HEK293 (cell line): ENCODE data around the gene MFSD2B.

Experiments
- CTCF ChIA-PET: fragments of 350-600 bp; formaldehyde crosslinking; extraction: SDS; loops from one replicate; lab custom pipeline; 2021; ENCODE audit warnings: antibody characterized with exemption; lab: Yijun Ruan, JAX
- POLR2A ChIA-PET: fragments of 300-600 bp; formaldehyde crosslinking; extraction: SDS; loops from one replicate; lab custom pipeline; 2020; ENCODE audit warnings: antibody characterized with exemption, inconsistent platforms; lab: Yijun Ruan, JAX
- H3K27ac ChIP-seq: fragments of 200-500 bp; sonication (Bioruptor generic); 2 replicates; pipeline ENCODE4 v1.5.1; 2014; ENCODE audit warnings: low read depth, low read length, control low read depth, inconsistent platforms; ENCODE audit errors: extremely low read depth
- H3K36me3 ChIP-seq, 2 experiments: fragments of 200-500 bp in 1 of 2; sonication (Bioruptor generic) in 1 of 2; 1 replicate in 1 of 2; 2 replicates in 1 of 2; pipeline ENCODE4 v1.5.1; 2014 to 2017; ENCODE audit warnings: inconsistent platforms in 2 of 2, low read length in 2 of 2; ENCODE audit not compliant: control insufficient read depth in 2 of 2, insufficient read depth in 1 of 2
- H3K4me1 ChIP-seq: fragments of 200-500 bp; sonication (Bioruptor generic); 2 replicates; pipeline ENCODE4 v1.5.1; 2014; ENCODE audit warnings: mild to moderate bottlenecking, low read length, inconsistent platforms; ENCODE audit not compliant: control insufficient read depth, insufficient read depth
- H3K4me3 ChIP-seq: 2 replicates; pipeline ENCODE4 v1.5.1; 2011; ENCODE audit warnings: low read depth, mild to moderate bottlenecking, control low read depth, low read length, moderate library complexity
- H3K9me3 ChIP-seq: fragments of 200-500 bp; sonication (Bioruptor generic); 2 replicates; pipeline ENCODE4 v1.5.1; 2014; ENCODE audit warnings: low read depth, low read length, inconsistent platforms; ENCODE audit not compliant: control insufficient read depth, insufficient read depth
- BCL6B ChIP-seq: fragments of 450-650 bp; formaldehyde crosslinking; IDR thresholded peaks from 2 replicates; pipeline ENCODE4 v1.5.1; 2017; ENCODE audit warnings: missing biosample characterization, missing genetic modification characterization
- GFI1B ChIP-seq: fragments of 450-650 bp; formaldehyde crosslinking; IDR thresholded peaks from 2 replicates; pipeline ENCODE4 v1.5.1; 2016; ENCODE audit warnings: missing biosample characterization, missing genetic modification characterization
- GLI2 ChIP-seq: fragments of 450-650 bp; formaldehyde crosslinking; IDR thresholded peaks from 2 replicates; pipeline ENCODE4; 2017; ENCODE audit warnings: missing biosample characterization, missing genetic modification characterization, low read depth, borderline replicate concordance
- HOXC10 ChIP-seq: sonication (generic); formaldehyde crosslinking; IDR thresholded peaks from 2 replicates; pipeline ENCODE4 v1.8.1; 2023; ENCODE audit warnings: mild to moderate bottlenecking, missing genetic modification reagents
- INSM2 ChIP-seq: fragments of 450-650 bp; formaldehyde crosslinking; IDR thresholded peaks from 2 replicates; pipeline ENCODE4 v1.5.1; 2016; ENCODE audit warnings: missing biosample characterization, missing genetic modification characterization
- KLF10 ChIP-seq: fragments of 450-650 bp; IDR thresholded peaks from 2 replicates; pipeline ENCODE4 v1.5.1; 2018; ENCODE audit warnings: missing biosample characterization, mild to moderate bottlenecking, missing genetic modification characterization
- SCRT1 ChIP-seq: fragments of 450-650 bp; formaldehyde crosslinking; IDR thresholded peaks from 2 replicates; pipeline ENCODE4 v1.5.1; 2016; ENCODE audit warnings: missing biosample characterization, missing genetic modification characterization, borderline replicate concordance
- SCRT2 ChIP-seq: fragments of 450-650 bp; formaldehyde crosslinking; IDR thresholded peaks from 2 replicates; pipeline ENCODE4 v1.5.1; 2016; ENCODE audit warnings: missing biosample characterization, missing genetic modification characterization
- ZFP41 ChIP-seq: fragments of 450-650 bp; formaldehyde crosslinking; IDR thresholded peaks from 2 replicates; pipeline ENCODE4 v1.5.1; 2016; ENCODE audit warnings: missing biosample characterization, missing genetic modification characterization, borderline replicate concordance
- ZNF10 ChIP-seq: fragments of 450-650 bp; formaldehyde crosslinking; IDR thresholded peaks from 2 replicates; pipeline ENCODE4 v1.5.1; 2017; ENCODE audit warnings: missing biosample characterization, missing genetic modification characterization
- ZNF148 ChIP-seq: fragments of 450-650 bp; formaldehyde crosslinking; IDR thresholded peaks from 2 replicates; pipeline ENCODE4 v1.5.0; 2017; ENCODE audit warnings: missing biosample characterization, missing genetic modification characterization, borderline replicate concordance
- ZNF169 ChIP-seq: fragments of 450-650 bp; formaldehyde crosslinking; IDR thresholded peaks from 2 replicates; pipeline ENCODE4 v1.5.1; 2016; ENCODE audit warnings: missing biosample characterization, missing genetic modification characterization
- ZNF26 ChIP-seq: fragments of 450-650 bp; formaldehyde crosslinking; IDR thresholded peaks from 2 replicates; pipeline ENCODE4 v1.5.1; 2016; ENCODE audit warnings: missing biosample characterization, missing genetic modification characterization
- ZNF311 ChIP-seq: fragments of 450-650 bp; formaldehyde crosslinking; IDR thresholded peaks from 2 replicates; pipeline ENCODE4 v1.5.1; 2017; ENCODE audit warnings: missing biosample characterization, missing genetic modification characterization, borderline replicate concordance
- ZNF324 ChIP-seq: fragments of 450-650 bp; formaldehyde crosslinking; IDR thresholded peaks from 2 replicates; pipeline ENCODE4 v1.5.1; 2016; ENCODE audit warnings: missing biosample characterization, missing genetic modification characterization
- ZNF548 ChIP-seq: fragments of 450-650 bp; formaldehyde crosslinking; IDR thresholded peaks from 2 replicates; pipeline ENCODE4 v1.5.1; 2016; ENCODE audit warnings: missing biosample characterization, missing genetic modification characterization
- ZNF558 ChIP-seq: fragments of 450-650 bp; formaldehyde crosslinking; IDR thresholded peaks from 2 replicates; pipeline ENCODE4 v1.5.1; 2016; ENCODE audit warnings: missing biosample characterization, missing genetic modification characterization
- ZNF600 ChIP-seq: fragments of 450-650 bp; formaldehyde crosslinking; IDR thresholded peaks from 2 replicates; pipeline ENCODE4 v1.5.1; 2016; ENCODE audit warnings: missing biosample characterization, missing genetic modification characterization
- ZNF792 ChIP-seq: fragments of 450-650 bp; formaldehyde crosslinking; IDR thresholded peaks from 2 replicates; pipeline ENCODE4 v1.5.1; 2016; ENCODE audit warnings: missing biosample characterization, missing genetic modification characterization
- ZNF830 ChIP-seq: fragments of 450-650 bp; IDR thresholded peaks from 2 replicates; pipeline ENCODE4 v1.5.0; 2018; ENCODE audit warnings: missing biosample characterization, missing genetic modification characterization, low read depth, mild to moderate bottlenecking, moderate library complexity
- TF ChIP-seq, protein P1 (sequence below): fragments of 450-650 bp; formaldehyde crosslinking; conservative IDR thresholded peaks from 2 replicates; pipeline ENCODE4 v1.5.1; 2016; ENCODE audit warnings: low read depth, missing biosample characterization, missing genetic modification characterization
- TF ChIP-seq, protein P2 (sequence below): fragments of 450-650 bp; formaldehyde crosslinking; IDR thresholded peaks from 2 replicates; pipeline ENCODE4 v1.5.1; 2017; ENCODE audit warnings: missing biosample characterization, missing genetic modification characterization

The MFSD2B gene

GRCh38 chr2:24038786-24039499, 29.1 kb downstream of the MFSD2B start:
- ChIA-PET CTCF (no interaction called here), POLR2A (interaction anchor here (0.6 to 1.6 kb wide), 3 partner anchors 8 to 112 kb away, joined by 3 to 5 read pairs (median 4); partner anchors contain the start of genes ATAD2B, FKBP1B and WDCP)
- no peak overlapping the region for H3K4me3 ChIP-seq
- H3K36me3 ChIP-seq = peaks cover 20 to 35% of the 10 kb centered on the region in 2 experiments
- no peaks in the 10 kb centered on the region for H3K9me3 ChIP-seq
- no peaks in the 10 kb centered on the region for H3K4me1 ChIP-seq
- TF ChIP-seq SCRT1 (tag by site-specific recombination) = peak; percentile 74
- TF ChIP-seq ZNF169 (tag by site-specific recombination) = no peak
- TF ChIP-seq SCRT2 = peak; percentile 93
- no peak for TF ChIP-seq BCL6B (tag by site-specific recombination)
- no peak for TF ChIP-seq ZNF148 (tag by site-specific recombination)
- H3K27ac ChIP-seq = no peak overlapping the region

DNA sequence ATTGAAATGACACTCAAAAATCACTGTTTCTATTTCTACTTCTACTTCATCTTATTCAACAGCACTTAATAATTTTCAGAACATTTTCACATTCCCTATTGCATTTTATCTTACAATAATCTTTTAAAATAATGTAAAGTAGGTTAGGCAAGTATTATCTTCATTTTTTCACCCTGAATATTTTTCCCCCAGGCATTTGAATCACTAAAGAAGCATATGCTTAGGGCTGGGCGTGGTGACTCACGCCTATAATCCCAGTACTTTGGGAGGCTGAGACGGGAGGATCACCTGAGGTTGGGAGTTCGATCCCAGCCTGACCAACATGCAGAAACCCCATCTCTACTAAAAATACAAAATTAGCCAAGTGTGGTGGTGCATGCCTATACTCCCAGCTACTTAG, 30.6 kb downstream of the MFSD2B start:
- Histone ChIP-seq H3K36me3 (peaks cover 15 to 35% of the 10 kb centered on the region in 2 experiments), H3K9me3 (no peaks in the 10 kb centered on the region), H3K27ac (no peak overlapping the region), H3K4me3 (no peak overlapping the region), H3K4me1 (no peaks in the 10 kb centered on the region)
- TF ChIP-seq ZNF26 (no peak), ZNF830 (no peak), GLI2 (no peak), ZNF792 (no peak), ZNF10 (tag by site-specific recombination) (no peak), ZNF311 (tag by site-specific recombination) (no peak), KLF10 (no peak), GFI1B (tag by site-specific recombination) (no peak), ZNF324 (tag by site-specific recombination) (no peak), INSM2 (tag by site-specific recombination) (no peak), ZFP41 (no peak), ZNF548 (tag by site-specific recombination) (no peak), ZNF558 (tag by site-specific recombination) (no peak), ZNF600 (no peak), HOXC10 (no peak)
- TF ChIP-seq, protein P1, sequence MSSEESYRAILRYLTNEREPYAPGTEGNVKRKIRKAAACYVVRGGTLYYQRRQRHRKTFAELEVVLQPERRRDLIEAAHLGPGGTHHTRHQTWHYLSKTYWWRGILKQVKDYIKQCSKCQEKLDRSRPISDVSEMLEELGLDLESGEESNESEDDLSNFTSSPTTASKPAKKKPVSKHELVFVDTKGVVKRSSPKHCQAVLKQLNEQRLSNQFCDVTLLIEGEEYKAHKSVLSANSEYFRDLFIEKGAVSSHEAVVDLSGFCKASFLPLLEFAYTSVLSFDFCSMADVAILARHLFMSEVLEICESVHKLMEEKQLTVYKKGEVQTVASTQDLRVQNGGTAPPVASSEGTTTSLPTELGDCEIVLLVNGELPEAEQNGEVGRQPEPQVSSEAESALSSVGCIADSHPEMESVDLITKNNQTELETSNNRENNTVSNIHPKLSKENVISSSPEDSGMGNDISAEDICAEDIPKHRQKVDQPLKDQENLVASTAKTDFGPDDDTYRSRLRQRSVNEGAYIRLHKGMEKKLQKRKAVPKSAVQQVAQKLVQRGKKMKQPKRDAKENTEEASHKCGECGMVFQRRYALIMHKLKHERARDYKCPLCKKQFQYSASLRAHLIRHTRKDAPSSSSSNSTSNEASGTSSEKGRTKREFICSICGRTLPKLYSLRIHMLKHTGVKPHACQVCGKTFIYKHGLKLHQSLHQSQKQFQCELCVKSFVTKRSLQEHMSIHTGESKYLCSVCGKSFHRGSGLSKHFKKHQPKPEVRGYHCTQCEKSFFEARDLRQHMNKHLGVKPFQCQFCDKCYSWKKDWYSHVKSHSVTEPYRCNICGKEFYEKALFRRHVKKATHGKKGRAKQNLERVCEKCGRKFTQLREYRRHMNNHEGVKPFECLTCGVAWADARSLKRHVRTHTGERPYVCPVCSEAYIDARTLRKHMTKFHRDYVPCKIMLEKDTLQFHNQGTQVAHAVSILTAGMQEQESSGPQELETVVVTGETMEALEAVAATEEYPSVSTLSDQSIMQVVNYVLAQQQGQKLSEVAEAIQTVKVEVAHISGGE = no peak
- TF ChIP-seq, protein P2, sequence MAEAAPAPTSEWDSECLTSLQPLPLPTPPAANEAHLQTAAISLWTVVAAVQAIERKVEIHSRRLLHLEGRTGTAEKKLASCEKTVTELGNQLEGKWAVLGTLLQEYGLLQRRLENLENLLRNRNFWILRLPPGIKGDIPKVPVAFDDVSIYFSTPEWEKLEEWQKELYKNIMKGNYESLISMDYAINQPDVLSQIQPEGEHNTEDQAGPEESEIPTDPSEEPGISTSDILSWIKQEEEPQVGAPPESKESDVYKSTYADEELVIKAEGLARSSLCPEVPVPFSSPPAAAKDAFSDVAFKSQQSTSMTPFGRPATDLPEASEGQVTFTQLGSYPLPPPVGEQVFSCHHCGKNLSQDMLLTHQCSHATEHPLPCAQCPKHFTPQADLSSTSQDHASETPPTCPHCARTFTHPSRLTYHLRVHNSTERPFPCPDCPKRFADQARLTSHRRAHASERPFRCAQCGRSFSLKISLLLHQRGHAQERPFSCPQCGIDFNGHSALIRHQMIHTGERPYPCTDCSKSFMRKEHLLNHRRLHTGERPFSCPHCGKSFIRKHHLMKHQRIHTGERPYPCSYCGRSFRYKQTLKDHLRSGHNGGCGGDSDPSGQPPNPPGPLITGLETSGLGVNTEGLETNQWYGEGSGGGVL (tag by site-specific recombination) = no peak
- ChIA-PET CTCF (interaction anchor here (0.6 kb wide), 1 partner anchor 136 kb away, joined by 3 read pairs; no protein-coding TSS in a partner anchor), POLR2A (no interaction called here)
